ENCODE measurements around the gene APBA3. TPM values are rescaled to one million over a fixed set of nuclear protein-coding genes. Genes with fewer than 3 reads are reported as not detected.
"Not testable (repeated sequence)": the region's sequence is repeated elsewhere in the genome, so short reads cannot be mapped to it uniquely, and the experiment has no call there.

APBA3 gene
- total RNA-seq, 1 experiment from 2014 or later, result 34.0 TPM

DNA sequence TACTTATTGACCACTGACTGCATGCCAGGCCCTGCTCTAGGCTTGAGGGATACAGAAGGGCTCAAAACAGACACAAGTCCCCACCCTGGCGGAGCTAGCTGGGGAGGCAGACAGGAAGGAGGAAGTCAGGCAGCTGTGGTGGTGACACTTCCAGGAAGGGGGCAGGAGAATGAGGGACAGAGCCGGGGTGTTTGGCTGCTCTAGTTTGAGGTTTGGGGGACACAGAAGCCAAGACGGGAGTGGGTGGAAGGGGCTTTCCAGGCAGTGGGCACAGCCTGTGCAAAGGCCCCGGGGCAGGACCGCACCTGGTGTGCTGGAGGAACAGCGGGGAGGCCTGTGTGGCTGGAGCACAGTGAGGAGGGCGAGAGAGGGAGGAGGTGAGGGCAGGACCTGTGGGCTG, 5.0 kb upstream of the APBA3 start:
- Histone ChIP-seq H3K9me3 (ENCODE audit: control insufficient read depth, insufficient read depth, low read depth, low read length) (no peaks in the 10 kb centered on the region), H3K4me3 (ENCODE audit: low read depth in 2 of 2, low read length in 2 of 2) (no peak overlapping the region), H3K36me3 (ENCODE audit: control insufficient read depth, insufficient read depth, low read length) (no peaks in the 10 kb centered on the region), H3K27me3 (ENCODE audit: control insufficient read depth, insufficient read depth, low read length) (no peaks in the 10 kb centered on the region), H3K27ac (ENCODE audit: low read length) (no peak overlapping the region), H3K4me1 (ENCODE audit: control insufficient read depth, insufficient read depth, low read length) (peaks cover 6% of the 10 kb centered on the region)
- ChIA-PET CTCF (no interaction called here), POLR2A (no interaction called here)
- no TSS peak for BruUV-seq (replicated peaks)
- intact Hi-C loops (cut with micrococcal nuclease; ENCODE audit: unreplicated experiment) (no loop called here), in situ Hi-C loops (cut with HindIII; ENCODE audit: low pct_unique_long_range_greater_than_20kb, low sequenced_read_pairs) (no loop called here)
- ATAC-seq (no peak), DNase-seq (ENCODE audit: low read depth, low spot score) (no peak)
- TF ChIP-seq POLR2AphosphoS5 (IDR thresholded peaks at IDR 0.05; ENCODE audit: low read depth, low read length) (no peak), SIN3A (IDR thresholded peaks at IDR 0.05; ENCODE audit: borderline replicate concordance, insufficient read depth, low read depth, low read length) (no peak), TCF7L2 (IDR thresholded peaks at IDR 0.05; ENCODE audit: low read depth, low read length) (no peak)
- TF ChIP-seq, protein P1, sequence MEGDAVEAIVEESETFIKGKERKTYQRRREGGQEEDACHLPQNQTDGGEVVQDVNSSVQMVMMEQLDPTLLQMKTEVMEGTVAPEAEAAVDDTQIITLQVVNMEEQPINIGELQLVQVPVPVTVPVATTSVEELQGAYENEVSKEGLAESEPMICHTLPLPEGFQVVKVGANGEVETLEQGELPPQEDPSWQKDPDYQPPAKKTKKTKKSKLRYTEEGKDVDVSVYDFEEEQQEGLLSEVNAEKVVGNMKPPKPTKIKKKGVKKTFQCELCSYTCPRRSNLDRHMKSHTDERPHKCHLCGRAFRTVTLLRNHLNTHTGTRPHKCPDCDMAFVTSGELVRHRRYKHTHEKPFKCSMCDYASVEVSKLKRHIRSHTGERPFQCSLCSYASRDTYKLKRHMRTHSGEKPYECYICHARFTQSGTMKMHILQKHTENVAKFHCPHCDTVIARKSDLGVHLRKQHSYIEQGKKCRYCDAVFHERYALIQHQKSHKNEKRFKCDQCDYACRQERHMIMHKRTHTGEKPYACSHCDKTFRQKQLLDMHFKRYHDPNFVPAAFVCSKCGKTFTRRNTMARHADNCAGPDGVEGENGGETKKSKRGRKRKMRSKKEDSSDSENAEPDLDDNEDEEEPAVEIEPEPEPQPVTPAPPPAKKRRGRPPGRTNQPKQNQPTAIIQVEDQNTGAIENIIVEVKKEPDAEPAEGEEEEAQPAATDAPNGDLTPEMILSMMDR (IDR thresholded peaks at IDR 0.05), result no peak
- TF ChIP-seq, protein P2, sequence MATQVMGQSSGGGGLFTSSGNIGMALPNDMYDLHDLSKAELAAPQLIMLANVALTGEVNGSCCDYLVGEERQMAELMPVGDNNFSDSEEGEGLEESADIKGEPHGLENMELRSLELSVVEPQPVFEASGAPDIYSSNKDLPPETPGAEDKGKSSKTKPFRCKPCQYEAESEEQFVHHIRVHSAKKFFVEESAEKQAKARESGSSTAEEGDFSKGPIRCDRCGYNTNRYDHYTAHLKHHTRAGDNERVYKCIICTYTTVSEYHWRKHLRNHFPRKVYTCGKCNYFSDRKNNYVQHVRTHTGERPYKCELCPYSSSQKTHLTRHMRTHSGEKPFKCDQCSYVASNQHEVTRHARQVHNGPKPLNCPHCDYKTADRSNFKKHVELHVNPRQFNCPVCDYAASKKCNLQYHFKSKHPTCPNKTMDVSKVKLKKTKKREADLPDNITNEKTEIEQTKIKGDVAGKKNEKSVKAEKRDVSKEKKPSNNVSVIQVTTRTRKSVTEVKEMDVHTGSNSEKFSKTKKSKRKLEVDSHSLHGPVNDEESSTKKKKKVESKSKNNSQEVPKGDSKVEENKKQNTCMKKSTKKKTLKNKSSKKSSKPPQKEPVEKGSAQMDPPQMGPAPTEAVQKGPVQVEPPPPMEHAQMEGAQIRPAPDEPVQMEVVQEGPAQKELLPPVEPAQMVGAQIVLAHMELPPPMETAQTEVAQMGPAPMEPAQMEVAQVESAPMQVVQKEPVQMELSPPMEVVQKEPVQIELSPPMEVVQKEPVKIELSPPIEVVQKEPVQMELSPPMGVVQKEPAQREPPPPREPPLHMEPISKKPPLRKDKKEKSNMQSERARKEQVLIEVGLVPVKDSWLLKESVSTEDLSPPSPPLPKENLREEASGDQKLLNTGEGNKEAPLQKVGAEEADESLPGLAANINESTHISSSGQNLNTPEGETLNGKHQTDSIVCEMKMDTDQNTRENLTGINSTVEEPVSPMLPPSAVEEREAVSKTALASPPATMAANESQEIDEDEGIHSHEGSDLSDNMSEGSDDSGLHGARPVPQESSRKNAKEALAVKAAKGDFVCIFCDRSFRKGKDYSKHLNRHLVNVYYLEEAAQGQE (IDR thresholded peaks at IDR 0.05; ENCODE audit: insufficient read depth in 1 of 2, low read depth in 2 of 2, low read length in 1 of 2), result no peak

DNA sequence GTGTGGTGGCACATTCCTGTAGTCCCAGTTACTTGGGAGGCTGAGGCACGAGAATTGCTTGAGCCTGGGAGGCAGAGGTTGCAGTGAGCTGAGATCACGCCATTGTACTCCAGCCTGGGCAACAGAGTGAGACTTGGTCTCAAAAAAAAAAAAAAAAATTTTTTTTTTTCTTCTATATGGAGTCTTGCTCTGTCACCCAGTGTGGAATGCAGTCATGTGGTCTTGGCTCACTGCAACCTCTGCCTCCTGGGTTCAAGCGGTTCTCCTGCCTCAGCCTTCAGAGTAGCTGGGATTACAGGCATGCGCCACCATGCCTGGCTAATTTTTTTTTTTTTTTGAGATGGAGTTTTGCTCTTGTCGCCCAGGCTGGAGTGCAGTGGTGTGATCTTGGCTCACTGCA, 4.3 kb upstream of the APBA3 start:
- intact Hi-C loops (cut with micrococcal nuclease; ENCODE audit: unreplicated experiment); H3K27me3 ChIP-seq (ENCODE audit: control insufficient read depth, insufficient read depth, low read length); BruUV-seq (replicated peaks); H3K9me3 ChIP-seq (ENCODE audit: control insufficient read depth, insufficient read depth, low read depth, low read length); in situ Hi-C loops (cut with HindIII; ENCODE audit: low pct_unique_long_range_greater_than_20kb, low sequenced_read_pairs); DNase-seq (ENCODE audit: low read depth, low spot score); H3K36me3 ChIP-seq (ENCODE audit: control insufficient read depth, insufficient read depth, low read length); POLR2A ChIA-PET; H3K27ac ChIP-seq (ENCODE audit: low read length); H3K4me3 ChIP-seq (ENCODE audit: low read depth in 2 of 2, low read length in 2 of 2); H3K4me1 ChIP-seq (ENCODE audit: control insufficient read depth, insufficient read depth, low read length); ATAC-seq; CTCF ChIA-PET: not testable (repeated sequence)

DNA sequence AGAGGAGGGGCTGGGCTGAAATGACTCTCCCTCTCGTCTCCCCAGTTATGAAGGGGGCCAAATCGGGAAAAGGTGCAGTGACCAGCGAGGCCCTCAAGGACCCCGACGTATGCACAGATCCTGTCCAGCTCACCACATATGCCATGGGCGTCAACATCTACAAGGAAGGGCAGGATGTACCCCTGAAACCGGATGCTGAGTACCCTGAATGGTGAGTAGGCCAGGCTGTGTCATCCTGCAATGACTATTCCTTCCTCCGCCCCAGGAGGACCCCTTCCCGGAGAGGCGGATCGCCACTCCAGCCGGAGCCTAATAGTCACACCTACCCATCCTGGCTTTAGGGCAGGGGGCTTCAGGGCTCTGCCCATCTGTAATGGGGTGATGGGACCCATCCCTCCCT, 3.6 kb upstream of the APBA3 start:
- POLR2A ChIA-PET, result no interaction called here
- TF ChIP-seq, protein P2 (IDR thresholded peaks at IDR 0.05; ENCODE audit: insufficient read depth in 1 of 2, low read depth in 2 of 2, low read length in 1 of 2), result no peak
- TF ChIP-seq POLR2AphosphoS5 (IDR thresholded peaks at IDR 0.05; ENCODE audit: low read depth, low read length) (no peak), TCF7L2 (IDR thresholded peaks at IDR 0.05; ENCODE audit: low read depth, low read length) (no peak), SIN3A (IDR thresholded peaks at IDR 0.05; ENCODE audit: borderline replicate concordance, insufficient read depth, low read depth, low read length) (no peak)
- TF ChIP-seq, protein P1 (IDR thresholded peaks at IDR 0.05), result no peak
- peaks cover 4% of the 10 kb centered on the region; the same call in 1 of the 2 replicates for H3K36me3 ChIP-seq (ENCODE audit: control insufficient read depth, insufficient read depth, low read length)
- H3K27me3 ChIP-seq (ENCODE audit: control insufficient read depth, insufficient read depth, low read length), result no peaks in the 10 kb centered on the region
- no peak overlapping the region for H3K27ac ChIP-seq (ENCODE audit: low read length)
- CTCF ChIA-PET, result no interaction called here
- H3K4me3 ChIP-seq (ENCODE audit: low read depth in 2 of 2, low read length in 2 of 2), result no peak overlapping the region
- no peak for DNase-seq (ENCODE audit: low read depth, low spot score)
- ATAC-seq, result no peak
- in situ Hi-C loops (cut with HindIII; ENCODE audit: low pct_unique_long_range_greater_than_20kb, low sequenced_read_pairs) (no loop called here), intact Hi-C loops (cut with micrococcal nuclease; ENCODE audit: unreplicated experiment) (no loop called here)
- no peaks in the 10 kb centered on the region for H3K9me3 ChIP-seq (ENCODE audit: control insufficient read depth, insufficient read depth, low read depth, low read length)
- peaks cover 9% of the 10 kb centered on the region for H3K4me1 ChIP-seq (ENCODE audit: control insufficient read depth, insufficient read depth, low read length)
- no TSS peak for BruUV-seq (replicated peaks)

All from Panc1 (cell line).